Natural killer cell (primary cell): Measurements from ENCODE around the gene KNCN. TPM values are rescaled to one million over a fixed set of nuclear protein-coding genes. Genes with fewer than 3 reads are reported as not detected.

ENCODE experiments used
- ATAC-seq, 3 donors: fragments of 150-1000 bp in 2 of 3; fragments of 200-7000 bp in 1 of 3; cut with Tn5 transposase; 1 replicate in 1 of 3; 2 replicates in 2 of 3; pipeline ENCODE4 v1.10.0; 2021; ENCODE audit warnings: mild to moderate bottlenecking in 2 of 3, moderate library complexity in 2 of 3
- DNase-seq, 2 donors: peaks; one replicate each; pipeline versions ENCODE4 v3.0.0 to v3.0.0-alpha.2; 2013 to 2021; ENCODE audit warnings: mixed read lengths in 1 of 2
- H3K27ac ChIP-seq: one replicate; pipeline ENCODE4 v1.5.1; 2013; ENCODE audit warnings: mild to moderate bottlenecking, low read length
- H3K27me3 ChIP-seq: one replicate; pipeline ENCODE4 v1.6.1; 2013; ENCODE audit warnings: low read length; ENCODE audit not compliant: control insufficient read depth, insufficient read depth
- H3K36me3 ChIP-seq: one replicate; pipeline ENCODE4 v1.6.1; 2013; ENCODE audit warnings: low read length; ENCODE audit not compliant: control insufficient read depth, insufficient read depth
- H3K4me1 ChIP-seq: one replicate; pipeline ENCODE4 v1.6.1; 2013; ENCODE audit warnings: low read length; ENCODE audit not compliant: control insufficient read depth, insufficient read depth
- H3K4me3 ChIP-seq: one replicate; pipeline ENCODE4 v1.5.1; 2013; ENCODE audit warnings: low read length
- H3K9me3 ChIP-seq: one replicate; pipeline ENCODE4 v1.6.1; 2013; ENCODE audit warnings: low read length; ENCODE audit not compliant: control insufficient read depth, insufficient read depth
- H3K27ac Mint-ChIP-seq, 2 donors: one replicate each; pipeline ENCODE4 v1.8.0; 2022; ENCODE audit warnings: mild to moderate bottlenecking in 2 of 2, mixed read lengths in 2 of 2, moderate library complexity in 1 of 2
- H3K27me3 Mint-ChIP-seq, 2 donors: one replicate each; pipeline ENCODE4 v1.8.0; 2022; ENCODE audit warnings: low read depth in 2 of 2, mixed read lengths in 2 of 2
- H3K36me3 Mint-ChIP-seq: one replicate; pipeline ENCODE4 v1.8.0; 2022; ENCODE audit warnings: mixed read lengths
- H3K4me1 Mint-ChIP-seq, 2 donors: one replicate each; pipeline ENCODE4 v1.8.0; 2022; ENCODE audit warnings: mixed read lengths in 2 of 2
- H3K4me3 Mint-ChIP-seq: one replicate; pipeline ENCODE4 v1.8.0; 2022; ENCODE audit warnings: mild to moderate bottlenecking, moderate library complexity, mixed read lengths
- H3K9me3 Mint-ChIP-seq, 2 donors: one replicate each; pipeline ENCODE4 v1.8.0; 2022; ENCODE audit warnings: mixed read lengths in 2 of 2
- CTCF ChIP-seq: fragments of 200-600 bp; IDR thresholded peaks from one replicate; pipeline ENCODE4 v1.8.0; 2022; ENCODE audit warnings: antibody characterized with exemption
- WGBS: methylation state at CpG from one replicate; pipeline ENCODE4 v1.1.7; 2013; ENCODE audit warnings: missing lambda C conversion rate; ENCODE audit not compliant: insufficient coverage; 5-methylcytosine and 5-hydroxymethylcytosine counted together
- intact Hi-C: fragments of 100-400 bp; cut with micrococcal nuclease; formaldehyde crosslinking; loops from one replicate; pipeline ENCODE4 v1.14.2; 2022
- total RNA-seq, 4 donors: library from RNA; stranded (reverse); fragments of 120-200 nt in 1 of 4; gene quantifications; one replicate each; pipeline versions ENCODE4 v1.2.3 to v1.2.4, GENCODE V29; 2013 to 2022

KNCN gene
- total RNA-seq, 3 donors from 2014 or later (not counting 1 experiment from before 2014, with no cell fraction given): 0.20 TPM; not detected in 2

GRCh38 chr1:46513536-46513935 is 37.9 kb downstream of the KNCN start:
- Histone ChIP-seq H3K9me3 (no peaks in the 10 kb centered on the region), H3K36me3 (no peaks in the 10 kb centered on the region), H3K4me1 (no peaks in the 10 kb centered on the region), H3K27me3 (no peaks in the 10 kb centered on the region), H3K27ac (no peak overlapping the region), H3K4me3 (no peak overlapping the region)
- Mint-ChIP-seq H3K4me1 (no peaks in the 10 kb centered on the region), H3K27ac (no peak overlapping the region), H3K36me3 (no peaks in the 10 kb centered on the region), H3K4me3 (no peak overlapping the region), H3K27me3 (peaks cover 23 to 25% of the 10 kb centered on the region in 2 donors), H3K9me3 (no peaks in the 10 kb centered on the region)
- no peak for TF ChIP-seq CTCF
- ATAC-seq (no peak), DNase-seq (no peak)
- intact Hi-C loops: no loop called here
- 64% methylated on average over 5 of the region's 5 CpGs for WGBS

GRCh38 chr1:46512792-46513190 is 38.7 kb downstream of the KNCN start:
- Histone ChIP-seq H3K9me3 (no peaks in the 10 kb centered on the region), H3K36me3 (no peaks in the 10 kb centered on the region), H3K27ac (no peak overlapping the region), H3K27me3 (no peaks in the 10 kb centered on the region), H3K4me1 (no peaks in the 10 kb centered on the region), H3K4me3 (no peak overlapping the region)
- Mint-ChIP-seq H3K9me3 (no peaks in the 10 kb centered on the region), H3K27ac (no peak overlapping the region), H3K36me3 (no peaks in the 10 kb centered on the region), H3K27me3 (peaks cover 16 to 19% of the 10 kb centered on the region in 2 donors), H3K4me1 (no peaks in the 10 kb centered on the region), H3K4me3 (no peak overlapping the region)
- WGBS: 61% methylated on average over 4 of the region's 6 CpGs
- ATAC-seq (no peak), DNase-seq (no peak)
- TF ChIP-seq CTCF: no peak
- intact Hi-C loops: no loop called here

- Histone ChIP-seq H3K27me3 (no peaks in the 10 kb centered on the region), H3K9me3 (no peaks in the 10 kb centered on the region), H3K4me3 (no peak overlapping the region), H3K36me3 (no peaks in the 10 kb centered on the region), H3K27ac (no peak overlapping the region), H3K4me1 (no peaks in the 10 kb centered on the region)
- H3K36me3 Mint-ChIP-seq: no peaks in the 10 kb centered on the region
- no peaks in the 10 kb centered on the region for H3K4me1 Mint-ChIP-seq
- TF ChIP-seq CTCF: no peak
- intact Hi-C loops: no loop called here
- H3K27me3 Mint-ChIP-seq: peaks cover 11 to 16% of the 10 kb centered on the region in 2 donors
- no peak for ATAC-seq
- no peak overlapping the region for H3K4me3 Mint-ChIP-seq
- H3K27ac Mint-ChIP-seq: no peak overlapping the region
- DNase-seq: no peak
- no peaks in the 10 kb centered on the region for H3K9me3 Mint-ChIP-seq
- WGBS: 88% methylated on average over 20 of the region's 23 CpGs
Measured at GRCh38 chr1:46512135-46512791, 39.2 kb downstream of the KNCN start.

GRCh38 chr1:46510998-46511365 is 40.5 kb downstream of the KNCN start:
- TF ChIP-seq CTCF: no peak
- H3K27me3 Mint-ChIP-seq: peaks cover 2 to 7% of the 10 kb centered on the region in 2 donors
- no peak overlapping the region for H3K4me3 Mint-ChIP-seq
- no peak overlapping the region for H3K27ac Mint-ChIP-seq
- Histone ChIP-seq H3K4me3 (no peak overlapping the region), H3K36me3 (no peaks in the 10 kb centered on the region), H3K4me1 (no peaks in the 10 kb centered on the region), H3K27me3 (no peaks in the 10 kb centered on the region), H3K9me3 (no peaks in the 10 kb centered on the region), H3K27ac (no peak overlapping the region)
- intact Hi-C loops: no loop called here
- no peaks in the 10 kb centered on the region for H3K9me3 Mint-ChIP-seq
- H3K4me1 Mint-ChIP-seq: no peaks in the 10 kb centered on the region
- DNase-seq (no peak), ATAC-seq (no peak)
- 71% methylated on average over 8 of the region's 8 CpGs for WGBS
- no peaks in the 10 kb centered on the region for H3K36me3 Mint-ChIP-seq
